Osteocyte (in vitro differentiated cells): ENCODE results near the gene LIPT1. TPM values are rescaled to one million over a fixed set of nuclear protein-coding genes. Genes with fewer than 3 reads are reported as not detected.
"Not testable (repeated sequence)": the region's sequence is repeated elsewhere in the genome, so short reads cannot be mapped to it uniquely, and the experiment has no call there.

ENCODE experiments used
- DNase-seq: peaks from one replicate; pipeline ENCODE4 v3.0.0; 2021; ENCODE audit warnings: mixed read lengths; ENCODE audit not compliant: unreplicated experiment; ENCODE audit errors: extremely low spot score
- H3K27ac Mint-ChIP-seq: one replicate; pipeline ENCODE4 v1.8.0; 2021; ENCODE audit warnings: mild to moderate bottlenecking, mixed read lengths; ENCODE audit not compliant: unreplicated experiment
- H3K27me3 Mint-ChIP-seq: one replicate; pipeline ENCODE4 v1.8.0; 2021; ENCODE audit warnings: mixed read lengths; ENCODE audit not compliant: unreplicated experiment
- H3K36me3 Mint-ChIP-seq: one replicate; pipeline ENCODE4 v1.8.0; 2021; ENCODE audit warnings: mixed read lengths; ENCODE audit not compliant: unreplicated experiment
- H3K4me1 Mint-ChIP-seq: one replicate; pipeline ENCODE4 v1.8.0; 2021; ENCODE audit warnings: mixed read lengths; ENCODE audit not compliant: unreplicated experiment
- H3K4me3 Mint-ChIP-seq: one replicate; pipeline ENCODE4 v1.8.0; 2021; ENCODE audit warnings: mild to moderate bottlenecking, moderate library complexity, mixed read lengths; ENCODE audit not compliant: unreplicated experiment
- H3K9me3 Mint-ChIP-seq: one replicate; pipeline ENCODE4 v1.8.0; 2021; ENCODE audit warnings: mixed read lengths; ENCODE audit not compliant: unreplicated experiment
- total RNA-seq: library from RNA; stranded (reverse); gene quantifications from 2 replicates; pipeline ENCODE4 v1.2.1, GENCODE V29; 2021
- TF ChIP-seq, protein P1 (sequence below): fragments of 200-600 bp; sonication (generic); IDR thresholded peaks from 2 replicates; pipeline ENCODE4 v1.5.0; 2021; ENCODE audit warnings: antibody characterized with exemption, mild to moderate bottlenecking, moderate library complexity

The LIPT1 gene
- total RNA-seq, 1 donor from 2014 or later = 4.9 TPM

DNA sequence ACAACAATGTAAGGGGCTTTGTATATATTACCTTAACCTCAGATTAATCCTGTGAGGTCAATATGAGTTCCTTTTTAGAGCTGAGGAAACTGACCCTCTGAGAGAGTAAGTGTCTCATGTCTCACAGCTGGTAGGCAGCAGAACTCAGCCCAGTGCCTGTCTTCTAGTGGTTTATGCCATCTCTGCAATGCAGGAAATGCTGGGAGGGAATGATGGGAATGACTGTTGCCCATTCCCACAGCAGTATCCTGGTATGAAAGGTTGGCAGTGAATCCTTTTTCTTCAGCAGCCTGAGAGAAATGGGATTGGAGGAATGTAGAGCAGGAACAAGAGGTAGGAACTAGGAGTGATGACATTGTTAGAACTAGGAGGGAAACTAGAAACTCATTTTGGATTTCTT lies 32.2 kb downstream of the LIPT1 start:
- TF ChIP-seq, protein P1, sequence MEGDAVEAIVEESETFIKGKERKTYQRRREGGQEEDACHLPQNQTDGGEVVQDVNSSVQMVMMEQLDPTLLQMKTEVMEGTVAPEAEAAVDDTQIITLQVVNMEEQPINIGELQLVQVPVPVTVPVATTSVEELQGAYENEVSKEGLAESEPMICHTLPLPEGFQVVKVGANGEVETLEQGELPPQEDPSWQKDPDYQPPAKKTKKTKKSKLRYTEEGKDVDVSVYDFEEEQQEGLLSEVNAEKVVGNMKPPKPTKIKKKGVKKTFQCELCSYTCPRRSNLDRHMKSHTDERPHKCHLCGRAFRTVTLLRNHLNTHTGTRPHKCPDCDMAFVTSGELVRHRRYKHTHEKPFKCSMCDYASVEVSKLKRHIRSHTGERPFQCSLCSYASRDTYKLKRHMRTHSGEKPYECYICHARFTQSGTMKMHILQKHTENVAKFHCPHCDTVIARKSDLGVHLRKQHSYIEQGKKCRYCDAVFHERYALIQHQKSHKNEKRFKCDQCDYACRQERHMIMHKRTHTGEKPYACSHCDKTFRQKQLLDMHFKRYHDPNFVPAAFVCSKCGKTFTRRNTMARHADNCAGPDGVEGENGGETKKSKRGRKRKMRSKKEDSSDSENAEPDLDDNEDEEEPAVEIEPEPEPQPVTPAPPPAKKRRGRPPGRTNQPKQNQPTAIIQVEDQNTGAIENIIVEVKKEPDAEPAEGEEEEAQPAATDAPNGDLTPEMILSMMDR = no peak
- Mint-ChIP-seq H3K27me3 (no peaks in the 10 kb centered on the region), H3K4me1 (peaks cover 10% of the 10 kb centered on the region), H3K9me3 (no peaks in the 10 kb centered on the region), H3K36me3 (peaks cover 14% of the 10 kb centered on the region), H3K27ac (no peak overlapping the region), H3K4me3 (no peak overlapping the region)
- no peak for DNase-seq

DNA sequence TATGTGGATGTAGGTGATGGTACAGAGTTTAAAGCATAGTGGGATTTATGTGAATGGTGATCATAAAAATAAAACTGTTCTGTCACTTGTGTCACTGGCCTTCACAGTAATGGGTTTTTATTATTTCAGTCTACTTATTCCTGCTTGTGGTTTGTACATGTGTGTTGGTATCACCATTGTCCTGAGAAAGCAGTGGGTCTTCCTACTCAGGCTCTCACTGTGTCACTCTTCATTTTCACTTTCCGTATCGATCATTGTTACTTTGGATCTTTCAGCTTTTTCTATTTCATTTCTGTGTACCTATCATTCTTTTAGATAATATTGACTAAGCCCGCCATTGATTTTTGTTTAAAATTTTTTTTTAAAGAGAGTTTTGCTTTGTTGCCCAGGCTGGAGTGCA lies 33.6 kb downstream of the LIPT1 start:
- Mint-ChIP-seq H3K27me3 (no peaks in the 10 kb centered on the region), H3K27ac (no peak overlapping the region), H3K4me1 (peaks cover 3% of the 10 kb centered on the region), H3K9me3 (no peaks in the 10 kb centered on the region), H3K4me3 (no peak overlapping the region), H3K36me3 (peaks cover 21% of the 10 kb centered on the region)
- TF ChIP-seq, protein P1 = no peak
- DNase-seq = no peak

- Mint-ChIP-seq H3K4me3 (no peak overlapping the region), H3K36me3 (peaks cover 28% of the 10 kb centered on the region), H3K27me3 (no peaks in the 10 kb centered on the region), H3K27ac (no peak overlapping the region), H3K9me3 (no peaks in the 10 kb centered on the region), H3K4me1 (no peaks in the 10 kb centered on the region)
- TF ChIP-seq, protein P1 = no peak
- no peak for DNase-seq
Observed at GRCh38 chr2:99190548-99190947, 35.8 kb downstream of the LIPT1 start.

DNA sequence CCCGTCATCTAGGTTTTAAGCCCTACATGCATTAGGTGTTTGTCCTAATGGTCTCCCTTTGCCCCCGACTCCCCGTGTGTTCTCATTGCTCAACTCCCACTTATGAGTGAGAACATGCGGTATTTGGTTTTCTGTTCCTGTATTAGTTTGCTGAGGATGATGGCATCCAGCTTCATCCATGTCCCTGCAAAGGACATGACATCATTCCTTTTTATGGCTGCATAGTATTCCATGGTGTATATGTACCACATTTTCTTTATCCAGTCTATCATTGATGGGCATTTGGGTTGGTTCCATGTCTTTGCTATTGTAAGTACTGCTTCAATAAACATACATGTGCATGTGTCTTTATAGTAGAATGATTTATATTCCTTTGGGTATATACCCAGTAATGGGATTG lies 37.6 kb downstream of the LIPT1 start:
- not testable (repeated sequence) for H3K4me3 Mint-ChIP-seq, H3K9me3 Mint-ChIP-seq, H3K4me1 Mint-ChIP-seq, DNase-seq, H3K27ac Mint-ChIP-seq, H3K27me3 Mint-ChIP-seq
- peaks cover 38% of the 10 kb centered on the region for H3K36me3 Mint-ChIP-seq

DNA sequence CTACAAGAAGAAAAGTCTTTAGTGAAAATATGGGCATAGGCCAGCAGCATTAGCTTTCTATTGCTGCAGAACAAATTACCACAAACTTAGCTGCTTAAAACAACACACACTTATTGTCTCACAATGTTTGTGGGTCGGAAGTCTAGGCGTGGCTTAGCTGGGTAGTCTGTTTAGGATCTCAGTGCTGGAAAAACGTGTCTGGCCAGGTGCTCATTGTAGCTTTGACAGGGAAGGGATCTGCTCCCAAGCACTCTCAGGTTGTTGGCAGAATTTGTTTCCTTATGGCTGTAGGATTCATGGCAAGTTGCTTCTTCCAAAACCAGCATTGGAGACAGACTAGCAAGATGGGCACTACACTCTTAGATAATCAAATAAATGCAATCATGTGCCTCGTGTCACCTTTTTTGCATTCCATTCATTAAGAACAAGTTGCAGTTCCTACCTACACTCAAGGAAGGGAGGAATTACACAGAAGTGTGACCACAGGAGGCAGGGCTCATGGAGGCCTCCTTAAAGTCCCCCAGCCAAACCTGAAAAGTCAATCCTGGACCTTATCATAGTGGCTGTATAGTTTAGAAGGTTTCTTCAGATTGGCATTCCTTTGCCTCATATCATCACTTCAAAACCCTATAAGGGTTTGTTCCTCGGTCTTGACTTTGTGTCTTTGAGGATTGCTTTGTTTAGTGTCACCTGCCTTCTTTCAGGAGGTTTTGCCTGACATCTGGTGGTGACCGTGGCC lies 43.5 kb downstream of the LIPT1 start:
- DNase-seq = no peak
- Mint-ChIP-seq H3K4me1 (no peaks in the 10 kb centered on the region), H3K4me3 (no peak overlapping the region), H3K27me3 (no peaks in the 10 kb centered on the region), H3K36me3 (peaks cover 29% of the 10 kb centered on the region), H3K9me3 (peaks cover 4% of the 10 kb centered on the region), H3K27ac (no peak overlapping the region)
- TF ChIP-seq, protein P1 = no peak
